Measurements from ENCODE around the gene SKIL. TPM values are rescaled to one million over a fixed set of nuclear protein-coding genes. Genes with fewer than 3 reads are reported as not detected.
"Not testable (repeated sequence)": the region's sequence is repeated elsewhere in the genome, so short reads cannot be mapped to it uniquely, and the experiment has no call there.

SKIL gene
- 26.0 and 34.8 TPM in 2 replicates for total RNA-seq (2014; rRNA removed; shearing (Covaris generic))
- polyA plus RNA-seq (2015; cell fraction: cytosol; rRNA removed) = 18.9 and 28.9 TPM in 2 replicates
- polyA plus RNA-seq (2015; cell fraction: nucleus; rRNA removed) = 65.0 and 66.3 TPM in 2 replicates

GRCh38 chr3:170357176-170358041, at the start of gene SKIL:
Gene SKIL (plus strand): TSS chr3:170357715. CDS start chr3:170360332, 2,617 bp downstream.
- DNase-seq (ENCODE audit: low read depth) = peak; percentile 94

GRCh38 chr3:170309046-170309445, 48.5 kb upstream of the SKIL start:
- no peak for DNase-seq (ENCODE audit: low read depth)

GRCh38 chr3:170317954-170318353, 39.6 kb upstream of the SKIL start:
- DNase-seq (ENCODE audit: low read depth) = no peak

GRCh38 chr3:170320461-170321121, 36.9 kb upstream of the SKIL start:
- DNase-seq (ENCODE audit: low read depth) = no peak

GRCh38 chr3:170321321-170322034, 36.0 kb upstream of the SKIL start:
- peak; percentile 23 for DNase-seq (ENCODE audit: low read depth)

GRCh38 chr3:170322566-170323269, 34.8 kb upstream of the SKIL start:
- DNase-seq (ENCODE audit: low read depth) = no peak

GRCh38 chr3:170323331-170323730, 34.2 kb upstream of the SKIL start:
- DNase-seq (ENCODE audit: low read depth) = no peak

- no peak for DNase-seq (ENCODE audit: low read depth)
Measured at GRCh38 chr3:170324962-170325361, 32.6 kb upstream of the SKIL start.

GRCh38 chr3:170327040-170327808, 30.3 kb upstream of the SKIL start:
- DNase-seq (ENCODE audit: low read depth) = no peak

GRCh38 chr3:170327868-170328548, 29.5 kb upstream of the SKIL start:
- not testable (repeated sequence) for DNase-seq (ENCODE audit: low read depth)

- peak; percentile 72 for DNase-seq (ENCODE audit: low read depth)
Measured at GRCh38 chr3:170330366-170330765, 27.1 kb upstream of the SKIL start.

GRCh38 chr3:170331143-170331542, 26.4 kb upstream of the SKIL start:
- DNase-seq (ENCODE audit: low read depth) = no peak

- no peak for DNase-seq (ENCODE audit: low read depth)
Measured at GRCh38 chr3:170337420-170337819, 20.1 kb upstream of the SKIL start.

- no peak for DNase-seq (ENCODE audit: low read depth)
Measured at GRCh38 chr3:170338690-170339340, 18.7 kb upstream of the SKIL start.

- DNase-seq (ENCODE audit: low read depth) = not testable (repeated sequence)
Measured at GRCh38 chr3:170342273-170342672, 15.2 kb upstream of the SKIL start.

GRCh38 chr3:170343859-170344258, 13.7 kb upstream of the SKIL start:
- DNase-seq (ENCODE audit: low read depth) = not testable (repeated sequence)

- peak; percentile 35 for DNase-seq (ENCODE audit: low read depth)
Measured at GRCh38 chr3:170344971-170345370, 12.5 kb upstream of the SKIL start.

GRCh38 chr3:170346481-170347392, 10.8 kb upstream of the SKIL start:
- no peak for DNase-seq (ENCODE audit: low read depth)
